Measurements from ENCODE around the gene APCDD1L.
A peak's percentile ranks its signal among the peaks of the same experiment; 100 is the strongest.

The APCDD1L gene

DNA sequence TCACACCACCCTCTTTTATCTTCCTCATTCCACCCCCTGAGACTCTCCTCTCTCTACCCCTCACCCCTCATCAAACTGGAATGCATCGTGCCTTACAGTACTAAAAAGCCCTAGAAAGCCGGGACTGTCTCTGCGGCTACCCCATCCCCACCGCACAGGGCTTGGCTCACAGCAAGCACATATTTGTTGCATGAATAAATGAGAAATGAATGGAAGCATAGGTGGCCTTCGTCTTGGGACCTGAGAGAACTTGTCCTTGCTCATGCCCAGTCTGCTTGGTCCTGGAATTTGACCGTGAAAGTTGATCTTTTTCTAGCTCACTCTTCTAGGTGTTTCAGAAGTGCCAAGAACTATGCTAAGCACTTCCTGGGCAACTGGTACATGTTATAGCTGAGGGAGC, 53.3 kb downstream of the APCDD1L start:
- peak; percentile 48 for DNase-seq

DNA sequence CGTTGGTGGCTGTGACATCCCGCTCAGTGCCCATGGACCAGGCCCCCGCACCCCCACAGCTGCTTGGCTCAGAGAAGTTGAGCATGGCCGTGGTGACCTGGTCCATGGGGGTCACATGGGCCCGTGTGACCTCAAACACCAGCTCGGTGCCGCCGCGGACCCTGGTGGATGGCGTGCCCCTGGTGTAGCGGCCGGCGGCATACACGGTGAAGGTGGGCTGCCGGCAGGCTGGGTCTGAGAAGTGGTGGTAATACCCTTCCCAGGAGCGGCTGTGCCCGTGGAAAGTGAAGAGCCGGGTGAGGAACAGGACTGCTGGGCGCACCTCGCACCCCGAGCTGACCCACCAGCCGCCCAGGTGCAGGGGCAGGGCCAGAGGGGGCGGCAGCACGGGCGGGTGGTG, 54.1 kb downstream of the APCDD1L start:
- no peak for DNase-seq

DNA sequence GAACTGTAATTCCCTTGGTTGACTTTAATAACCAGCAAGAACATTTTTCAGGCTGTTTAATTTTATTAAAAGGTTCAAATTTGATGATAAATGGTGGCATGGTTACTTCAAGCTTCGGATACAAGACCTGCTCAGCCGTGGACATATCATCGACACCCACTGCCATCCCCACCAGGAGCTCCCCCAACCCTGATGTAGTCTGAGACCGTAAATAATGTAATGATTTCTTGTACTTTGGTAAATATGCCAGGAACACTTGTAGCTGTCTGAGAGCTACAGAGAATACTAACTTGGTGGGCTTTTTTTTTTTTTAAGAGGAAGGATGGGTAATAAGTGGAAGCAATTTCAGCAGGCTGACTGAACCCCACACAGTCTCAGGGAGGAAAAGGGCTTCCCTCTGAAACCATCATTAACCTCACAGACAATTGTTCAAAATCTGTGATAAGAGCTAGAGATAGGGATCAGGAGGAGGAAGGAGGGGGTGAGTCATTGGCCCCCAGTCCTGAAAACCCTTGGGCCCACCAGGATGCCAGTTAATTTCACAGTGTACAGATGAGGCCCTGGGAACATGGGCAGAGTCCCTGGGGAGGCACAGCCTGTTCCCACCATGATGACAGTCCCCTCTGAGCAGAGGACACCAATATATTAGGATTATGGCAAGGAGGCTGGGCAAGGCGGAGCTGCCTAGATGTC, 56.0 kb downstream of the APCDD1L start:
- DNase-seq = no peak

DNA sequence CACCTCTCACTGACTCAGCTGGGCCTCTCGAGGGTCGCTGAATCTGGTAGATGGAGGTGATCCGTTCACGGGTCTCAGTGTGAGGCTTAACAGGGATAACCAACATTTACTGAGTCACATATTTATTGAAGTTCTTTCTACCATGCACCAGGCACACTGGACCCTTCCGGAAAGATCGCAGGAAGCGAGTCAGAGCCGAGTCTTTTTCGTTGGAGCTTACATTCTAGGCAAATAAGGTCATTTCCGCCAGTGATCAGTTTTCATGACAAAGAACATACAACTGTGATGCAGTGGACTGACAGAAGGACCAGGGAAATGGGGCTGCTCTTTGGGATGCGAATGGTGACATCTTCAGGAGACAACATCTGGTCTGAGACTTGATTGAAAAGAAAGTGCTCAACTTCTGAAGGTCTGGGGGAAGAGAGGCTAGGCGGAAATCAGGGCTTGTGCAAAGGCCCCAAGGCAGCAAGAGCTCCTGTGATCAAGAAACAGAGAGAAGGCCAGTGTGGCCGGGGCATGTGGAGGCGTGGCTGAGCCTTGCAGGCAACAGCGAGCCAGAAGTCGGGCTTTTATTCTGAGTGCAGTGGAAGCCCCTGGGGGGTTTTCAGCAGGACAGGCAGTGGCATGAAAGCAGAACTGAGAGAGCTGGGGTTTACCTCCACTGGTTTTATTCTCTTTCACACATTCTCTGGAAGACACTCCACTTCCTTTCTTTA, 56.7 kb downstream of the APCDD1L start:
- peak; percentile 59 for DNase-seq

DNA sequence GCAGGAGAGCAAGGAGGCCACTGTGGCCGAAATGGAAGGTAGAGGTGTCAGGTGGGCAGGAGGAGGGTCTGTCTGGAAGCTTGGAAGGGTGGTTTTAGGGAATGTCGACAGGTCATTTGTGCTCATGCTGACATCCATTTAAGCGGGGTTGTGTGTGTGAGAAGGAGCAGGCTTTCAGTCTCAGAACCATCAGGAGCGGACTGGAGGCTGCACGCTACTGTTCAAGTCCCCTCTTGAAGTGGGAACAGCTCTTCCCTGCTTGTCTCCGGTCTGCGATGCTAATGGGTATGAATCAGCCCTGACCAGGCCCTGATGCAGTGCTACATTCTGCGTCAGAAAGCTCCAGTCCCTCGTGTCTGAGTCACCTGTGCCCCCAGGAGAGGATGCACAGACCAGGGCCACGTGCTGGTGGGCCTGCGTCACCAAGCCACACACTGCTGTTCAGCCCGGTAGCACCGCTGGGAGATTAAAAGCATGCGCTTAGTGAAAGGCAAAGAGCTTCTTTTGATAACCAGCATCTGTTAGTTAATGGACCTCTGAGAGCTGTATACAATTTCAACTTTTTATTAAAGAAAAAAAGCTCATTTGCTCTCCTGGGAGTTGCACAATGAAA, 58.0 kb downstream of the APCDD1L start:
- DNase-seq = peak; percentile 86

DNA sequence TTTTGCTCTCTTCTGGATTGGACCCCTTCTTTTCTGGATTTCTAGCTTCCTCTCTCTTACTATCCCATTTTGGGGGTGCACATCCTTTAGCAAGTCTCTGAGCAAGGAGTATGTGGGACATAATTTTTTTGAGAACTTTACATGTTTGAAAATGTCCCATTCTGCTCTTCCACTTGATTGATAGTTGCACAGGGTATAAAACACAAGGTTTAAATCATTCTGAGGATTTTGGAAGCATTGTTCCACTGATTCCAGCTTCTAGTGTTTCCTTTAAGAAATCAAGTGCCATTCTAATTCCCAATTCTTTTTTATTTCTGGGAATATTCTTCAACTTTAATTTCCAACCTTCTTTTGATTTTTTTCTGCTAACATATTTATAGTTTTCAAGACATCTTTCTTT, 60.7 kb downstream of the APCDD1L start:
- DNase-seq = no peak

DNA sequence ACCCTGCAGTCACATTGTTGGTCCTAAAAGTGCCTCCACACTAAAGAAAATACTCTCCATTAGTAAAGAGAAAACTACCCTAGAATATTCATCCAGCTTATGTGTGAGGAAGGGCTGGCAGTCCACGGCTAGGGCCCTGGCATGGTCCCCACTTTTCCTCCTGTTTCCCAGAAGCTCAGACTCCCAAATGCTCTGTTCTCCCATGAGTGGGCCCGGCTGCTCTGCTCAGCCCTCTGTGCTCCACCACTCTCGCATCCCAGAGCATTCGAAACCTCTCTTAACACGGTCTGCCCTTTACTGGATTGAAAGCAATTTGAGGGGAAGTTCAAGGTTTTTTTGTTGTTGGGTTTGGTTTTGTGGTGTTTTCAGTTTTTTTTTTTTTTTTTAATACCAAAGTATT, 61.8 kb downstream of the APCDD1L start:
- no peak for DNase-seq

DNA sequence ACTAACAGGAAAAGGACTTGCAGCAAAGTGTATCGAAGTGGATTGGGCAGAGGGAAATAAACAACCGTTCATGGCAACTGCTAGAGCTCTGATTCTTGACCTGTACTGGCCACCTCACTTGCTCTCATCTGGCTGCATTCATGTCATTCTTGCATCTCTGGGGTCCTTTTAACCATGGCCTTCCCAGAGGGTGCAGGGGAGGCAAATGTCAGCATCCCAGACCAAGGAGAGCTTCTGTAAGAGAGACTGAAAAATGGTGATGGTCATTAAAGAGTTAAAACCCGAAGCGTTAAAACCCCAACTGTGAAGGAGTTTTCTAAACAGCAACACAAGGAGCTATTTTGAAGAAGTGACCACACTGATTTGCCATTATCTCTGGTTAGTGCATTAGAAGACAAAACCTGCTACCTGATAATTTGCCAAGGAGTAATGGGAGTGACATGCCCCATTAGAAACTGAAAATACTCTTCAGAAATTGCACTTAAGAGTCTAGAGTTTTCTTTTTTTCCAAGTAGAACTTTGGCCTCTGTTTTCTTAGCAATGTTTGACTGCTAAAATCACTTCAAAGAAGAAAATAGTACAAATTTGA, 62.4 kb downstream of the APCDD1L start:
- DNase-seq = no peak

DNA sequence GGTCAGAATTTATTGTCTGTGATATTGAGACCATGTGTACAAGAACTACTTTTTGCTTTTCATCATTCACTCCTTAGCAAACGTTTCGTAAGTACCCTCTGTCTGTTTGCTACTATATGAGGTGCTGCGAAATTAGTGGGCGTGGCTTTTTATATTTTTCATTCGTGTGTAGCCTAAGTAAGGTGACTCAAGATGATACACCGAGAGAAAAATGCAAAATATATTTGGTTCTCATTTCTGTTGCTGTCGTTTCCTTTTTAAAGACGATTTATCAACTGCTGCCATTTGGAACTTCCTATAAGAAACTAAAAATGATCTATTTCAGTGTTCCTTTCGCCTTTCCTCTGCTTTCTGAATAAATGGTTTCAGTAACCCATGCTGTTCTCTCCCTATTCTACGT, 64.9 kb downstream of the APCDD1L start:
- peak; percentile 53 for DNase-seq

DNA sequence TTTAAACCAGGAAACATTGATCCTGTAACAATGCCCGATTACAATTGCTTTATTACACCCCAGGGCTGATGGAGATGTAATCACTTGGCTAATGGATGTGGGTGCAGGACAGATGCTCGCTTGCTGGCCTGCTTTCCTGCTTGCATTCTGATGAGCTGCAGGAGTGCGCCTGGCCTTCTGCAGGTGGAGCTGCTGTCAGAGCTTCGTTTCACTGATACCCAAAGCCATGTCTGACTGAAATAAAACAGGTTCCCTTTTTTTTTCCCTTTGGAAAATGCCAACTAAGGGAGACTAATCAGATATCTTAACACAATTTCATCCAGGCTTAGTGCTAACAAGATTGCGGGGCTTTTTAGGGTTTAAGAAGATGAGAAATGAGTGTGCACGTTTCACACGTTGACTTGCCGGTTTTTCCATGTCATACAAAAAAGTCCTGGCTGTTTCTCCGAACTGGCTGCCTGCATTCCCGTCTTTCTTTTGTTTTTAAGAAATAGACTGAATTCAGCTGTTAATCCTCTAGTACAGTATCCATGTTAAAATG, 65.4 kb downstream of the APCDD1L start:
- DNase-seq = no peak

DNA sequence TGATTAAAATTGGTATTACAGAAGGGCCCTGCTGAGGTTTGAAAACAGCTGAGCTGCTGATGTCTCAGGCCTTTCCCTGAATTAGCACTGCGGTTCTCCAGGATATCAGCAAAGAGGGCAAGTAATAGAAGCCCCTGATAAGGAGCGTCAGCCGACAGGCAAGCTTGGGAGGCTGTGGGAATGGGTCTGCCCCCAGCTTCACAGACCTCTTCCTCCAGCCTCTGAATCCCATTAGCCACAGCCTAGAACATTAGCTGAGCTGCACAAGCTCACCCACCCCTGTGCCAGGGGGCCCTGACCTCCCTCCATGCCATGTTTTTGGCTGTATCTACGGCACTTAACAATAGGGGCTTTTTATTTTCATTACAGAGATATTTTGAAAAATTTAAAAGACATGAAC, 66.2 kb downstream of the APCDD1L start:
- no peak for DNase-seq

DNA sequence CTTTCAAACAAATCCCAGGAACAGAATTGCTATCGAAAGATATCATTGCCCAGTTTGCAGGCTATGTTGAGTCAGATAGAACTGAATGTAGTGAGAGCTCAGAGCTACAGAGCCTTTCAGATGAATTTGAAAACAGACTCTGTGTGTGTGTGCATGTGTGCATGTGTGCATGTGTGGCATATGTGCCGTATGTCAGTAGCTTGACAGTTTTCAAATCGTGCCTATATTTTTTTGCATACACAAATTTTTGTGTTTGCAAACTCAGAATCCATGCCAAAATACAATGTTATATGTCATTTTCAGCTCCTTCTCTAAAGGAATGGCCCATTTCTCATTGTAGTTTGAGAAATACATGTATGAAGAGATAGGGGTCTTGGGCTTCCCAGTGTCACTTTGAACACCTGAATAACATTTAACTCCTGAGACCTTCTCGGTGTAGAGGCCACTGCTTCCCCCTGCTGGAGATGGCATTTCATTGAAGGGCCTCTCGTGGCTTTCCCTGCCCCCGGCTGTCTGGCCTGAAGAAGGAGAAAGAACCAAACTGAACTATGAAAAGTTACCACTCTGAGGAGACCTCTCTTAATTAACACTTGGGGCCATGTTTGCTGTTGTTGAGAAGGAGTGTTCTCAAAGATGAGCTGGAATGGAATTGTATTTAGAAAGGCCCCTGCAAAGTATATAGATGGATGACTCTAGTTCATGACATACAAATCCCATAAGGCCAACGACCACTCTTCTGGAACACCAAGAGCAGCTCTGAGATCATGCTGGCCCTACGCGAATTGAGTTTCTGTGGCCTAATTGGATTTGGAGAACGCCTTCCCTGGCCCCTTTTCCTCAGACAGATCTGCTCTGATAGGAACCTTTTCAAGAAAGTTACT, 67.4 kb downstream of the APCDD1L start:
- peak; percentile 50 for DNase-seq

DNA sequence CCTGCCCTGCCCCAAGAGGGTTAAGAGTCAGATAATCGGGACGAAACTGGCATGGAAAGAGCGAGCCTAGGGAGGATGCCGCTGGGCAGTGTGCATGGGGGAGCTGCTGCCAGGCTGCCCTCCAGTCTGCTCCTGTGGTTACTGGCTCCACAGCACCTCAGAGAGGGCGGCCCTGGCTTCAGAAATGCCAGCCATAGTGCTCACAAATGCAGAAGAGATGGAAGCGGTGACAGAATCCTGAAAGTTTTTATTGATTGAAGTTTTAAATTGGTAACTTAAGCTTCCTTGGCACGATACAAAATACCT, 68.3 kb downstream of the APCDD1L start:
- DNase-seq = no peak

DNA sequence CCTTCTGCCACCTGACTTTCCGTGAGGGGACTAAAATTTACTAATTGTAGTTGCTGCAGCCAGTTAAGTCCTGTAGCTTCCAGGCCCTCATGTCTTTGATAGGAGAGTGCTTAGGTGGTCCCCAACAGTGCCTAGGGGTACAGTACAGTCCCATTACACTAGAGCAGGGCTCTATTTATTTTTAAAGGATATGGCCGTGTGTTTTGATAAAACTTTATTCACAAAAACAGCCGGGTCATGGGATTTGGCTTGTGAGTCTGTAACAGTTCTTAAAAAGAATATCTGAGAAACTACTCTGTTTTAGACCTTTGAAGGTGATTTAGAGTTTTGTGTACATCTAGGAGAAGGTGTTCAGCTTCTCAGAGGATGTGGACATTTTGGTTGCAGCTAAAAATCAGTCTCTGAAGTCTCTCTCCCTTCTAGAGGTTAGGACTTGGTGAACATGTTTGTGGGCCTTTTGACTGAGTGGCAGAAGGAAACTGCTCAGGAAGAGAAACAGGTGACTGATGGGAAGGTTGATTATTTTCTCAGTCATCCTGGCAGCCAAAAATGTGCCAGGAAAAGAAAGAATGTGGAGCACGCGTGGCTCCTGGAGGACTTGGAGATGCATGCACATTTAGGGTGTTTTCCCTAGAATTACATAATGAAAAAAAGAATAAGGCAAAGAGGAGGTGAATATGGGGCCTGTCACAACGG, 68.8 kb downstream of the APCDD1L start:
- no peak for DNase-seq

DNA sequence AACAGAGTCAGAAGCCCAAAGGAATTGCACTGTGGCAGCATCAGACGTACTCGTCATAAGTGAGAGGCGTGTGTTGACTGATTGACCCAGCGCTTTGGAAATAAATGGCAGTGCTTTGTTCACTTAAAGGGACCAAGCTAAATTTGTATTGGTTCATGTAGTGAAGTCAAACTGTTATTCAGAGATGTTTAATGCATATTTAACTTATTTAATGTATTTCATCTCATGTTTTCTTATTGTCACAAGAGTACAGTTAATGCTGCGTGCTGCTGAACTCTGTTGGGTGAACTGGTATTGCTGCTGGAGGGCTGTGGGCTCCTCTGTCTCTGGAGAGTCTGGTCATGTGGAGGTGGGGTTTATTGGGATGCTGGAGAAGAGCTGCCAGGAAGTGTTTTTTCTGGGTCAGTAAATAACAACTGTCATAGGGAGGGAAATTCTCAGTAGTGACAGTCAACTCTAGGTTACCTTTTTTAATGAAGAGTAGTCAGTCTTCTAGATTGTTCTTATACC, 70.4 kb downstream of the APCDD1L start:
- DNase-seq = no peak

DNA sequence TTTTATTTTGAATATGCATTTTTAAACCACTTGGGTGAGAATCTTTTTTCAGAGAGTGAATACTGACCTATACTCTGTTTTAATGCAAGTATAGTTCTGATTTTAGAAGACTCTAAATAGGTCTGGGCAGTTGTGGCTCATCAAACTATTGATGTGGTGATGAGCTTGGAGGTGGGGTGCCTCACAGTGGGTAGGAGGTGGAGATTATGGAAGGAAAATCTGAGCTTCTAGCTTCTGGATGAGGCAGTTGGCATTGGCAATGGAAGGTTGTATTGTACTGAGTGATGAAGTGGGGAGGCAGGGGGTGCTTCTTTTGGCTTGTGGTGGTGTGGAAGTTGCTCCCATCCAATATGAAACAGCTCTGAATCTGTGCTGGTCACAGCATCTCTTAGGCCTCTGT, 73.5 kb downstream of the APCDD1L start:
- no peak for DNase-seq

DNA sequence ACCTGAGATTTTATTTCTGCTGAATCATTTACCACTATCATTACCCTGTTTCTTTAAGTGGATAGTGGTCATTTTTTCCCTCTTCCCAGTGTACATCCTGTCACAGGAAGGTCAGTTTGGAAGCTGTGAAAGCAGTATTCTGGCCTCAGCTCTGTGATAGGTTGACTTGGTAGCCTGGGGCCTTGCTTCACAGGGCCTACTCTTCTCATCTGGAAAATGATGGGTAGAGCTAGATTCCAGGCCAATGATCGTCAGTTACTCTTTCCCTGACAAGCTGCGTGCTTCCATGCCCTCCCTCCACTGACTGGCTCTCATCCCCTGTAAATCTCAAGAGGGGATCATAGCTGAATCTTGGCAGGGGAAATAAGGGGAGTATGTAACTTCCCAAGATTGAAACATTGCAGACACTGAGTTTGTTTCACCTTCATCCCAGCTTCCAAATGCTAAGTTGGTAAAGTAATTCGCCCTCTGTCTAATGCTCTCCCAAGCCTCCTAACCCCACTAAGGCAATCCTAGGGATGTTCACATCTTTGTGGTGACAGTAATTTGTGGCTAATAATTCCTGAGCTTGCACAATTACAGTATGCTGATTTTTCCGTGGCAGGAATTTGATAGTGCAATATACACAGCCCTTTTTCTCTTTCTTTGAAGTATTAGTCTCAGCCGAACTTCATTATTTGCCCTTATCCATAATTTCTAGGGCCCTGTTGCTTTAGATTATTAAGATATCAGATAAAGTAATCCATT, 75.0 kb downstream of the APCDD1L start:
- DNase-seq = no peak

DNA sequence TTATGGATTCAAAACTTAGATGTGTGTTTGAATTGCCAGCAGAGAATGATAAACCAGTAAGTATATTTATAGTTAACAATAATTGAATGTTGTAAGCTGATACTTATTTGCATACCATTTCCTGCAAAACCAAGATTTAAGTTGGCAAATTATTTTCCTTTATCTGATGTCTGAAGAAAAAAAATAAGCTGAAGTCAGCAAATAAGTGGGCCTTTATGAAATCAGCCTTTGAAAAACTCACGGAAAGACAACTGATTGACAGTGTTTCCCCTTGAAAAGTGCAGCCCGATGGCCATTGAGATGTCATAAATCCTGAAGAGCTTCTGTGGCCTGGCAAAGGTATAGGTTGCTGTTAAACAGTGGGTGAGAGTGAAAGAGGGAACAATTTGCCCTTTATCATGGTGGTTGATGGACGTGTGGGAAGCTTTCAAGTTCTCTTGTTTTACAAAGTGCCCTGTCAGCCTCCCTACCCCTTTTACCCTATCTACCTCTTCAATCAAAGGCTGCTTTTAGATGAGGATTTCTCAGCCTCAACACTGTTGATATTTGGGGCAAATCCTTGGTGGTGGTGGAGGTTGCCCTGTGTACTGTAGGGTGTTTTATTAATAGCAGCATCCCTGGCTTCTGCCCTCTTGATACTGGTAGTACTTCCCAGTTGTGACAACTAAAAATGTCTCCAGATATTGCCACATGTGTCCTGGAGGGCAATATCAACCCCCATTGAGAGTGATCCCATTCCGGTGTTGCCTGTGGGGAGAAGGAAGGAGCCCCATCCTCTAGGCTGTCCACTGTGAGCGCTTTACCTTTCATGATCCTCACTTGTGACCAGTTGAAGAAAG, 76.0 kb downstream of the APCDD1L start:
- no peak for DNase-seq

DNA sequence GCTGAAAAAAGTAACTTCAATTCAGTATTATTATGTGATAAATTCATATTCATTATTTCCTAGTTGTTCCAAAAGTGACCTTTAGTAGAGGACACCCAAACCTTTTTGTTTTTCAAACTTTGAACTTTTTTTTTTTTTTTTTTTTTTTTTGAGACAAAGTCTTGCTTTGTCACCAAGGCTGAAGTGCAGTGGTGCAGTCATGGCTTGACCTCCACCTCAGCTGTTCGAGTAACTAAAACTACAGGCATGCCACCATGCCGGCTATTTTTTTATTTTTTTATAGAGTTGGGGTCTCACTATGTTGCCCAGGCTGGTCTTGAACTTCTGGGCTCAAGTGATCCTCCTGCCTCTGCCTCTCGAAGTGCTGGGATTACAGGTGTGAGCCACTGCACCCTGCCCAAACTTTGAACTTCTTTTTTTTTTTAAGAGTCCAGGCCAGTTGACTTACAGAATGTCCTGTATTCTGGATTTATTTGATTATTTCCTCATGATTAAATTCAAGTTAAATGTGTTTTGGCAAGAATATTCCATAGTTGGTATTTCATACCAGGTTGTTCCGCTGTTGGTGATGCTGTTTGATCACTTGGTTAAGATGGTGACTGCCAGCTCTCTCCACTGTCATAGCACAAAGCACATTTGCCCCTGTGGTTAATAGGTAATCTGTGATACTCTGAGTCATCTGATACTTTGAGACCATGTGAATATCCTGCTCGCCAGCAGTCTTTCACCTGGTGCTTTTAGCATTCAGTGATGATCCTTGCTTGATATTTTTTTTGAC, 78.1 kb downstream of the APCDD1L start:
- DNase-seq = no peak

Measured in fibroblast of skin of right quadriceps (primary cell).